HPDE6-E6E7 (cell line): ENCODE measurements around the gene PSMD13.

ENCODE experiments used
- DNase-seq: peaks from one replicate; pipeline ENCODE4 v3.0.0; 2011; ENCODE audit warnings: missing footprints; ENCODE audit errors: extremely low spot score

PSMD13 gene

DNA sequence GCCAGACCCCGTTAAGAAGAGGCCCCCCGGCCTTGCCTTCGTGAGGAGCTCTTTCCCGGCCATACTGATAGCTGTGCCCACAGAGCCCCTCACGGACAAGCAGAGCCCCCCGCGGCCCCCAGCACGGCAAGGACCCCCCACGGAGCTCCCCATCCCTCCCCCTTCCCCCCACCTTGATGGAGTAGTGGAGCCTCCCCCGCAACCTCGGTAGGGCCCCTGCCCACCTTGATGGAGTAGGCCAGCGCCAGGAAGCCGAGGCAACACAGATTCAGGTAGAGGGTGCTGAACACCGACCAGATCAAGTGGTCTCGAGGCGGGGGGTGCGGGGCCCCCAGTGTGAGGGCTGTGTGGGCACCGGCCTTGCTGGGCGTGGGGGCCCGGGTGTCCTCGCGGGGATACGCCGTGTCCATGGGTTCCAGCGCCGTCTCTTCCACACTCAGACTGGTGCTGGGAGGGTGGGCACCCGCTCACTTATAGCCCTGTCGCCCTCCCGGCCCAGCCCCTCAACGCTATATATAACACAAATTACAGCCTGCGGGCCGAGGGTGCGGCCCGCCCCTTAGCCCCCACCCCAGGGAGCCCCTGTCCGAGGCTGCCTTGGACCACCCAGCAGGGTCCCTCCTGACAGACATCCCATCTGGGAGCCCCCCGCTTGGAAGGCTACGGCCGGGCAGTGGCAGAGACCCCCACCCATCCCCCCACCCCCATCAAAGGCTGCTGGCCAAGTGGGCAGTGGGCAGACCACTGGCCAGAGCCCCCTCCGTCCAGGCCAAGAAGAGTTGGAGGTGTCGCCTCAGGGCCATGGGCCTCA, 62.5 kb downstream of the PSMD13 start, which contains the start of gene IFITM5:
TSS of gene IFITM5 (minus strand) at position 446 of the 811 bp plus-strand sequence. CDS start at position 410, 36 bp downstream.
- no peak for DNase-seq

DNA sequence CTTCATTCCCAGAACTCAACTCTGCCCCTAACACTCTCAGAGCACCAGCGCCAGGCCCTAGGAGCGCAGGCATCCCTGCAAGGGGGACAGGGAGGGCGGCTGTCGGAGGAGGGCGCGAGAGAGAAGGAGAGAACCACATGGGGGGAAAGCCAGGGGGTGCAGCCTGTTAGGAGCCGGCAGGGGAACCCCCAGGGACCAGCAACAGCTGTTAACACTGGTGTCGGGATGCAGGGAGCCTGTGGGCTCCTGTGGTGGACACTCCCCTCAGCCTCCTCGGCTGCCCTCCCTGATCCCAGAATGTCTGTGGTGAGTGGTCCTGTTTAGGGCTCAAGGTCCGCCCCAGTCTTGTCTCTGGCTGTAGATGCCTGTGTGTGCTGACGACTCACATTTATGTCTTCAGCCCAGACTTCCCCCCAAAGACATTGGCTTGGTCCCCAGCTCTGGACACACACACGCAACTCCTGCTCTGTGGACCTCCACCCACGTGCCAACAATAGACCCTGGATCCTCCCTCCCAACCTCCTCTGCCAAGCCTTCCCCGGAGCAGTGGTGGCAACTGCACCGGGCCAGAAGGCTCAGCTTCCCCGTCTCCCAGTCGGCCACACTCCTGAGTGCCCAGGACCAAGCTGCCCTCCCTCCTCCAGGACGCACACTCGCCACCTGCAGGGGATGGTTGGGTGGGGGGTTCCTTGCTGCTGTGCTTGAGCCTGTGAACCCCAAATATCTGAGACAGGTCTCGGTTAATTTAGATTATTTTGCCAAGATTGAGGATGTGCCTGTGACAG, 63.4 kb downstream of the PSMD13 start:
- no peak for DNase-seq
